GM19395 (cell line): ENCODE results near the gene ARID2.

Experiments
- ATAC-seq: cut with Tn5 transposase; IDR thresholded peaks from one replicate; pipeline ENCODE4 v1.9.1; 2021; ENCODE audit warnings: mild to moderate bottlenecking, moderate library complexity; ENCODE audit not compliant: unreplicated experiment

The ARID2 gene

DNA sequence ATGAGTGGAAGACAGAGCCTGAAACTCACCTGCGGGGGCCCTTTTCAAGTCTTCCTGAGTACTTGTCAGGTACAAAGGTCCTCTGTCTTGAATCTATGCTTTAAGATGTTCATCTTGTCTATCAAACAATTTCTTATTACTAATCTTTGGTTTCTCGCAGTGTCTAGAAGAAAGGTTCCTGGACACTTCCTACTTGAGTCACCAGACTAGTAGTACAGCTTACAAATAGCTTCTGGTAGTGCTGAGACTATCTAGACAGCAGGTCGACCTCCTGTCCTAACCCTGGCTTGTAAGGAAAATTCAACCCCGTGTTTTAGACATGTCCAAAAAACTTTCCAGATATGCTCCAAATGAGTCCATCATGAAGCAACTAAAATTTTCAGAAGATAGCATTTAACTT is 11.2 kb upstream of the ARID2 start:
- ATAC-seq: no peak

DNA sequence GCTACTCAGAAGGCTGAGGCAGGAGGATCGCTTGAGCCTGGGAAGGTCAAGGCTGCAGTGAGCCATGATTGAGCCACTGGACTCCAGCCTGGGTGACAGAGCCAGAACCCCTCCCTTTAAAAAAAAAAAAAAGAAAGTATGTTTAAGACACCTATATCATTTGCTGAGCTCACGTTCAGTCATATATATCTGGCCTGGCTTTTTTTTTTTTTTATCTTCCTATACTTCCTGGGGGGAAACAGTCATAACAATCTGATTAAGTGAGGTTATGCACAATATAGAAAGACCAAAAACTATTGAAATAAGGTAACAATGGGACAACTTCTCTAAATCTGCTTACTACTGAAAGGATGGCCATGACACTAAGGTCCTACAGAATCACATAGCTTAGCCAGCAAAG is 9.4 kb upstream of the ARID2 start:
- ATAC-seq: no peak

DNA sequence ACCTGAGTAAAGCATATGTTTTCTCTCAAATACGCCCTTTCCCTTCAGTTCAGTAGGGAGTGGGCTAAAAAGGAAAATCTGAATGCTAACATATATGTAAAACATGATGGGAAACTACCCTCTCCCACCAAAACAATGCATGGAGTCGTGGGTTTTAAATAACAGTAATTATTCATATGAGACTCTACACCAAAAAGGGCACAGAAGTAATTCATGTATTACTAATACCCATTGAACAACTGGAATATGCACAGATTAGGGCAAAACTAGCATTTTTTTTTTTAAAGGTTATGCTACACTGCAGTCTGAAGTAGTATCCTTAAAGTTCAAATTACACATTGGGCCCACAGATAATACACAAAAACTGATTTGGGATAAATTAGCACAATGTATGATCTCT is 8.1 kb upstream of the ARID2 start:
- no peak for ATAC-seq

DNA sequence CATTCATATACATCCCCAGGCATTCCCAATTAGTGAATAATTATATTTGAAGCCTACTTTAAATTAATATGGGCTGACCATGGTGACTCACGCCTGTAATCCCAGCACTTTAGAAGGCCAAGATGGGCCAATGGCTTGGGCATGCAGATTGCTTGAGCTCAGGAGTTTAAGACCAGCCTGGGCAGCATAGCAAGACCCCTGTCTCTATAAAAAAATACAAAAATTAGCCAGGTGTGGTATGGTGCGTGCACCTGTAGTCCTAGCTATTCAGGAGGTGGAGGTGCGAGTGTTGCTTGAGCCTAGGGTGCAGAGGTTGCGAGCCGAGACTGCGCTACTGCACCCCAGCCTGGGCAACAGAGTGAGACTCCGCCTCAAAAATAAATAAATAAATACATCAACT is 7.6 kb upstream of the ARID2 start:
- no peak for ATAC-seq

DNA sequence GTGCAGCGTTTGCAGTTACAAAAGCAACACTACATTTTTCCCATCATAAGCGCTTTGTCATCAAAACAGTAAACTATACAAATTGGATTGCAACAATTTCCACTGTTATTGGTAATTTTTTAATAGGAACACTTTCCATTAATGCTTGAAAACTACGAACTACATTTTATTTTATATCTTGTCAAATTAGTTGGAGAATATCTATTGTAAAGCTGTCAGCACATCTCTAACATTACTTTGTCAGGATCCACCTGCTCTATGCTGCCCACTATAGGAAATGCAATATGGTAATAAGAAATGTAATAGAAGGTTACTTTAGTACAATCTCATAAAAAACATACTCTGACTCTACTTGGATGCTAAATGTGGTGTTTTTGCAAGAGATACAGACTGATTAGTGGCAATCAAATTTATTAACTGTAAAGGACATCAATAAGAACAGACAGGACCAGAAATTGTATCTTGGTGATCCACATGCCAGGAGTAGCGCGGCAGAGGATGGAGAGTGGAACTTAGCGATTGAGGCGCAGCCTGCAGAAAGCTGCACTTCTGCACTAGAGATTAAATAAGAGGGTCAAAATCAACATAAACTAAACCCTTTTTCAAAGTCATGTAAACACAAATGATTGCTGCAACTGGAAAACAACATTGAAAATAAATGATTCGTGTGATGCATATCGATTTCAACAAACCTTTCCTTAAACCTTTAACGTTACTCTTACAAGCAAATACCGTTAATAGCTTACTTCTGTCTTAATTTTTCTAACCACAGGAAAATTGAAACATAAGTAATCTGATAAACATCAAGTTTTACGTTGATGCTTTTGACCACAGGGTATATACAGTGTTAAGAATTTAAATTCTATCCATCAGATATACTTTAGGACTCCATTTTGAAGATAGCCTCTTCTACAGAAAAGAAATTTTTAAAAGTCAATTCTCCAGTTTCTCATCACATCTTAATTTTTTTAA is 3.6 kb upstream of the ARID2 start:
- no peak for ATAC-seq

DNA sequence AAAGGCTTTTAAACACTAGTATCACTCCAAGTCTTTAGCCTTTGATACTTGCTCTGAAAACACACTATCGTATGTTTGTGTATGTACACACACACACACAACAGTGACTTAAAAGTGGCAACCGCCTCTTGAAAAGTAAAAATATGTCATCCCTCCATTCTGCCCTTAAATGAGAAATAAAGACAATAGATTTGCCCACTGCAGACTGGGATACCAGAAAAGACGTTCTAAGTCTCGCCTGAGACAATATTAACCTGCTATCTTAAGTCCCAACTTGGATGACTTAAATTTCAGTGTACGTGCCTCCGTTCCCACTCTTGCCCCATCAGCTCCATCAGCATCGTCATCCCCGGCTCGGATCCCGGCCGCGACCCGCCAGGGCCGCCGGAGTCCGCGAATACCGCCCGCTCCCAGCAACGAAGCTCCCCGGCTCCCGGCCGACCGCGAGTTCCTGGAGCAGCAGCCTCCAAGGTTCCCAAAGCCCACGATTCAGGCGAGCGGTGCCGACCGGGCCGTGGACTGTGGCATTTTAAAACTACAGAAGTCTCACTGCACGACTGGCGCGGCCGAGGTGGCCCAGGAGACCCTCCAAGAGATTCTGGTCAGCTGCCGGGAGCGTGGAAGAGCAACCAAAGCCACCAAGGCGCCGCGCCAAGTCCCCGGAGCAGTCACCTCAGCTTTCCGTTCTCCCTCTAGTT is 2.8 kb upstream of the ARID2 start:
- ATAC-seq: no peak

DNA sequence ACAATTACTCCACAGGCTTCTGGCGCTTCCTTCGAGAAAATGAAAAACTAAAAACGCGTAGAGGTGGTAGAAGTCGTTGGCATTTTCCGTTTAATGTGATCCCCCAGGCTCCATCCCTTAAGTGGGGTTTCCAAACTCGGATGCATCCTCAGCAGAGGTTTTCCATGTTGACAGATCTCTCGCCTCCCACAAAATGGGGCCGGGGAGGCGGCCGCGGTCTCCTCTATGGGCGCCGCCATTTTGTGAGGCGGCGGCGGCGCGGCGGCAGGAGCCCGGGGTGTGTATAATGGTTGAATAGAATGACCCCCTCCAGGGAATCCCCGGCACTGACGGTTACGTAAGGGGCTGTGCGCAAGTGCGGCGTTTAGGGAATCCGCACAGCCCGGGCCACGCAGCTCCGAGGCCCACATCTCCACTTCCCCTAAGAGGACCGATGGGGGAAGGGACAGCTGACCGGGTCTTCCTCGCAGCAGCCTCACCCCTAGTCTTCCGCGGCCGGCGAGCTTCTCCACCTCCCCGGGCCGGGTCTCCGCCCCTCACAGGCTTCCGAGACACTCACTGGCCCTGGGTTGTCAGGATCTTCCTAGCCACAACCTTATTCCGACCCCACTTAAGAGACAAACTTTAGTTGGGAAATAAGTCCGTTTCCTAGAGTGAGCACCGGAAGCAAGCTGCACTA is 2.1 kb upstream of the ARID2 start:
- ATAC-seq: peak; percentile 53

DNA sequence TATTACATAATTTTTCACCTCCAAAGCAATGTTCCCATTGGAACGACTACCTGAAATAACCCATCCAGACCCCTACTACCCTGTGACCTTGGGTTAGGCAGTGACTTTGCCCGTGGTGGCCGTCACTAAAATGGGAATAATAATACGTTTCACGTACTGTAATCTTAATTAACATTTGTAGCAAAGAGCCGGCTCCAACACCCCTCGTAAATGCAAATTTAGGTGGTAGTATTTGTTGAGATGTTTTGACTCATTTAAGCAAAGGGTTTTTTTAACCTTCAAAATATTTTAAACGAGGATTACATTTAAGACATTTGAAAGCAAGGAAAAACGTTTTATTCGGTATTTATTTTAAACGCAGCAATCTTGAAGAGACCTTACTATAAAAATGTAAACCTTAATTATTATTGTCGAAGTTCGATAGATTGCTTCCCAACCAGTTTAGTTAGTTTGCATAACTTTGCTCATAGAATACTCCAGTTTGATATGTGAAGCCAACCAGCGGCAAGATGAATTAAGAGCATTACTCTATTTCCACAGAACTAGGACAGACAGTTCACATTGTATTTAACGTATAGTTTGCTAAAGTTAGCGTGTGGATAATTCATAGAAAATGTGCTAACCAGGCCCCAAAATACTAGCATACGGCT is 1.4 kb upstream of the ARID2 start:
- ATAC-seq: no peak

DNA sequence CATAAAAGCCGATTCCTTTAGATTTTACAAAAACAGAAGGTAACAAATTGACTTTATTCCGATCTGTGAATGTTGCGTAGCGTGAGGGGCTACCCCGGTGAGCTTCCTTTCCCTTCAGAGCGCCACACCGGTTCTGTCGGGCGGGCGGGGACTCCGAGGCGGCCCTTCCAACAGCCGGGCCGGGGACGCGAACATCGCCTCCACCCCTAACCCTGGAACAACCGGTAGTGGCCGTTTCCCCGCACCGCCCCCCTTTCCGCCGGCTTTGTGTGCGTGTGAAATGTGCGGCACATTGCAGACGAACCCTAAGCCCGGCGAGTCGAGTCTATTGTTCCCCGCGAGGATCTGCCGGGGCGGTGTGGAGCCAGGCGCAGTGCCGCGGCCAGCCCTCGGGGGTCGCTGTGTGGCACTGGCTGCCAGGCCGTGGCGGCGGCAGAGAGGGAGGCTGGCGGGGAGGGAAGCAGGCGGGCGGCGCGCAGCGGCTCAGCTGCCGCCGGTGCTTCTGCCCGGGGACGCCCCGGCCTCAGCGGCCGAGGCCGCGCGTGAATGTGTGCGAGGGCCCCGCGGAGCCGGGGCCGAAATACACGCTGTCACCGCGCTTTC is 775 bp upstream of the ARID2 start:
- ATAC-seq: peak; percentile 51

DNA sequence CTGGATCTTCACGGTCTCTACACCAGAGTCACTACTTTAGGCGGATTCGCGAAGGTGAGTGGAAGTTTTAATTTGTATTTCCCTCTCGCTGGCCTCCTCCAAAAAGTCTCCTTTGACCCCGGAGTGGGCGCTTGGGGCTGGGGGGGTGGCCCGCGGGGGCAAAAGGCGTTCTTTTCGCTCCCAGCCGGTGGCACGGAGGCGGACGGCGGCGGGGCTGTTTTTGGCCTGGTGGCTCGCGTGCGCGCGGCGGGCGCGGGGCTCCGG is 510 bp downstream of the ARID2 start:
- ATAC-seq: no peak

DNA sequence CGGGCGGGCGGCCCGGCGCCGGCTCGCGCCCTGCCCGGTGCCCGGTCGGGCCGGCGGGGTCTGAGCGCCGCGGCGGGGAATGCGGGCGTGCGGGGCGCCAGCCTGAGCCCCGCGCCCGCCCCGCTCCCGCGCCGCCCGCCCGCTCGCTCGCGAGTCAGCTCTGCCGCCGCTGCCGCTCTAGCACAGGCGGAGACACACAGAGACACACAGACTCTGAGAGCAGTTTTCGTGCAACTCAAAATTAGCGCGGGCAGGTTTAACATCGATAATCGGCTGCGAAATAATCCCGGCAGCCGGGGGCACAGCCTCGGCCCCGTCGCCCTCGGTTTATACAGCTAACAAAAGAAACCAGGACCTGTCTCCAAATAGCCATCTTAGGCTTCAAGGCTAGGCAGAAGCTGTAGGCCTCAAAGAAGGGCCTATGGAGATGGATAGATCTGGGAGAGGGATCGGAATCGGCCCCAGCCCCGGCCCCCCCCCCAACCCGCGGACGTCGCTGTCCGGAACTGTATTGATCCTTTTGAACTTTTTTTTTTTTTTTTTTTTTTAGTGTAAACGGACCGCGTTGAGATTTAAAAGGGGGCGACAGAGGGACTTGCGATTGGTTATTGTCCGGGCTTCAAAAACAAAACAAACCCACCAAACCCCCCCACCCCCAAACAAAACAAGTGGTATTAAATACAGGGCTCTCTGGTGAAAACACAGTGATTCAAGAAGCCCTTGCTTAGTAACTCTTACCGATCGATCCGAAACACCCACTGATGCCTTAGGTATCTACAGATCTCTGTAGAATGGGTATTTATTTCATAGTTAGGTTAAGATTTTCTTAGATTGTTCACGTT is 1.1 kb downstream of the ARID2 start:
- ATAC-seq: no peak

DNA sequence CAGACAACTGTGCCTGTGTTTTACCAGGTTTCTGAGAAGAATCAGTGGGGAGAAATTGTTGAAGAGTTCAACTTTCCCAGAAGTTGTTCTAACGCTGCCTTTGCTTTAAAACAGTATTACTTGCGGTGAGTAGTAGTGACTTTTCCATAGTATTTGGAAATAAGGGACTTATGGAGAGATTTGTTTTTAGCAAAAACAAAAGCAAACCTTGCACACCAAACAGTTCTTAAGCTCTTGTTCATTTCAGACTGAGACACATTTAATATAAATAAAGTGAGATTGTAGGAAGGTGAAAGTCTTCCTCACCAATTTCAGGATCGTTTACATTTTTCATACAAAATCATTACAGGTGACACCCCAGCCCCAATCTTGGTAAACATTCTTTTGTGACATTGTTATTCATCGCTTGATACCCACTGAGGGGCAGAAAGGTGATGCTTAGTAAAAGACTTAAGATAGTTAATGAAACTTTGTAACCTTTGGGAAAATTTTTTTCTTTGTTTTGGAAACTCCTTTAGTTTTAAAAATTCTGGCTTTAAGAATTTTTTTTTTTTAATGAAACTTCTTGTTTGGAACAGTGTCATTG is 1.8 kb downstream of the ARID2 start:
- ATAC-seq: no peak

DNA sequence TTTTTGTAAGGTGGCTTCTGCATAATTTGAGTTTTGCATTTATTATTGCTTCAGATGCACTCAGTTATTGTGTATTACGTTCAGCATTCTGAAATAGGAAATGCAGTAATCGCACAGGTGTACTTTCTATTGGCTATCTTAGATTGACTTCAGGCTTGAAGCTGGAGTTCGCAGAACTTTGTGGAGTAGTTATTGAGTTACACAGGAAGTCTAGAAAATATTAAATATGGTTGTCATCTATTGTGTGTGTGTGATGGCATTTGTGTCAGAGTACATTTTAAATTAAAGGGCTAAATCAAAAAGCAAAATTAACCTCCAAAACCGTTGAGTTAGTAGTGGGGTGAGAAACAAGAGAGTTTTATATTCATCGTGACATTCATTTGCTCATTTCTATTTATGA is 2.7 kb downstream of the ARID2 start:
- ATAC-seq: no peak

DNA sequence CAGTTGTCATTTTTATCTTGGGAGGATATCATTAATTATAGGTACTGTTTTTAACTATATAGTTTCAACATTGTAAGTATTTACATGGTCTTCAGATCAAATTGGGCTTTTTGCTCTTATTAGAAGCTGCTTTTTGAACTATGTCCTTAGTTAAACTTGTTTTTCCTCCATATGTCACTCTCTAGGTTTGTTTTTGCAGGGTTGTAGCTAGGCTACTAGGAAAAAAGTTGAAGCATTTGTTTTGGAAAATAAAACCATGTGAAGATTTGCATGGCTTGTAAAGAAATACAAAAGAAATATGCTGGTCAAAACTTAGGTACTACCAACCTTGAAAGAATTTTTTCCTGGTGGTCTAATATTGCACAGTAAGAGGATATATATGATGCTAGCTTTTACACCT is 3.4 kb downstream of the ARID2 start:
- ATAC-seq: no peak

DNA sequence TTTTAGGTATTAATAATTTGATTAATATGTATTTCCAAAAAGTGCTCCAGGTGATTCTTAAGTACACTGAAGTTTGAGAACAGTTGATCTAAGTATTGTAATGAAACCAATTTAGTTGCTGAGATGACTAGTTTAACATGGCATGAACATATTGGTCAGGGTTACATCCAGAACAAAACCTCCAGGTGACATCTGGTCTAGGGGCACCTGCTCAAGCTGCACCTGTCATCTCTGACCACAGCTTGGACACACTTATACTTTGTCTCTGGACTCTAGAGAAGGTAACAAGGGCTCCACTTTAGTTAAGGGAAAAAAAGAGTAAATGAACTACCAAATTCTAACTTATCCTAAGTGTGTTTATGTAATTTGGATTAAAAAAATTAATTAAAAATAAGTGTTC is 8.1 kb downstream of the ARID2 start:
- no peak for ATAC-seq

DNA sequence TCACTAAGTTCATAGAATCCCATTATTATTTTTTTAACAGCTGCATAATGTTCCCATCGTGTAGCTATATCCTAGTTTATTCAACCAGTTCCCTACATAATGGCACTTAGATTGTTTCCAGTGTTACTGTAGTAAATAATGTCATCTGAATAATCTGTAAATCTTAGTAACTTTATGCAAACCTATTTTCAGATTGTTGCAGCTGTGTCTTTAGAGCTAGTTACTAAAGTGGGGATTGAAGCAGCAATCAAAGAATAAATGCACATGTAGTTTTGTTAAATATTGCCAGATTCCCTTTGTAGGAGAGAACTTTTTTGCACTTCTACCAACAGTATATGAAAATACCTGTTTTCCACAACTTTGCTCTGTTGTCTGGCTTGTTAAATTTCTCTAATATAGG is 13.1 kb downstream of the ARID2 start:
- ATAC-seq: no peak

DNA sequence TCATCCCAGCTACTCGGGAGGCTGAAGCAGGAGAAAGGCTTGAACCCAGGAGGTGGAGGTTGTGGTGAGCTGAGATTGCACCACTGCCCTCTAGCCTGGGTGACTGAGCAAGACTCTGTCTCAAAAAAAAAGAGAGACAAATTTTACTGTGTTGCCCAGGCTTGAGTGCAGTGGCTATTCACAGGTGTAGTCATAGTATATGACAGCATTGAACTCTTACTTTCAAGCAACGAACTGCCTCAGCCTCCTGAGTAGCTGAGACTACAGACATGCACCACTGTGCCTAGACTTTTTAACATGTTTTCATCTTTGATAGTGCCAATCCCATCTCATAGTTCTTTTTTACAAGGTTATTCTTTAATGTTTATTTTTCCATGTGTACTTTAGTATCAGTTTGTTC is 13.7 kb downstream of the ARID2 start:
- ATAC-seq: no peak

DNA sequence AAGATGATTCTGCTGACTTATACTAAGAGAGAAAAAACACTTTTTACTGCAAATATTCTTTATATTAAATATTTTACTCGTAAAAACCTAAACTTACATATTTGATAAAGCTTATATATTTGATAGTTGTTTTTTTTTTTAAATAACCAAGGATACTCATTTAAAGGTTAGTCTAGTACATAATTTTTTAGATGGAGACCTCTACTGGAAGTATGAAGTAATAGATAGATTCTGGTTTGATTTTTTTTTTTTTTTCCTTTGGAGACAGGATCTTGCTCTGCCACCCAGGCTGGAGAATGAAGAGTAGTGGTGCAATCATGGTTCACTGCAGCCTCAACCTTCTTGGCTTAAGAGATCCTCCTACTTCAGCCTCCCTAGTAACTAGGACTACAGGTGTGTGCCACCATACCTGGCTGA is 16.4 kb downstream of the ARID2 start:
- ATAC-seq: no peak

DNA sequence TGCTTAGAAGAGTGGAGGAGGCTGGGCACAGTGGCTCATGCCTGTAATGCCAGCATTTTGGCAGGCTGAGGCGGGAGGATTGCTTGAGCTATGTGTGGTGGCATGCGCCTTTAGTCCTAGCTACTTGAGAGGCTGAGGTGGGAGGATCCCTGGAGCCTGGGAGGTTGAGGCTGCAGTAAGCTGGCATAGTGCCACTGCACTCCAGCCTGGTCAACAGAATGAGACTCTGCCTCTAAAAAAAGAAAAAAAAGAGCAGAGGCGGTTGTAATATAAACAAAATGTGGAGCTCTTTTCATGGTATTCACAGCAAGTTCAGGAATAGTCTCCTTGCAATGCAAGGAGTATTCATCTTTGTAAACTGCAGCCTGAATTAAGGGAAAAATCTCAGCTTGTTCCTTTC is 27.2 kb downstream of the ARID2 start:
- no peak for ATAC-seq

DNA sequence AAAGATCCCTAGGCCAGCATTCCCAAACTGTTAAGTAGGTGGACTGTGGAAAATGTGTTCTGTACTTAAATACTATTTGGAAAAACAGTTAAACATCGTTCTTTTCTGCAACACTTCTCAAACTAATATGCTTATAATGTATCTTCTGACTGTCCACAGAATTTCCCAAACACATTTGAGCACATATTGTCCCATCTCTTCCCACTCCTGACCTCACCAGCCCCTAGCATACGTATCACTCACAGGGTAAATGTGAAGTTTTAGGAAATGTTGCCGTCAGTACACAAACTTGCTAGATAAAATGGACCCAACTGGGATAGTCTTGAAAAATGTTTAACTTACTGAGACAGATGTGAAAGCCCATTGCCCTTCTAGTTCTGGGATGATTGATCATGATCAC is 27.7 kb downstream of the ARID2 start:
- ATAC-seq: no peak
